CD4-positive, alpha-beta T cell treated with Interleukin-6 at 100 ng/mL for 8 hours (primary cell): ENCODE results near the gene PLSCR3.

Experiments used
- DNase-seq: peaks from one replicate; pipeline ENCODE4 v3.0.0-alpha.2; 2020; ENCODE audit warnings: mixed read lengths, low spot score

PLSCR3 gene

GRCh38 chr17:7426203-7426863 lies 32.0 kb upstream of the PLSCR3 start:
- no peak for DNase-seq

DNA sequence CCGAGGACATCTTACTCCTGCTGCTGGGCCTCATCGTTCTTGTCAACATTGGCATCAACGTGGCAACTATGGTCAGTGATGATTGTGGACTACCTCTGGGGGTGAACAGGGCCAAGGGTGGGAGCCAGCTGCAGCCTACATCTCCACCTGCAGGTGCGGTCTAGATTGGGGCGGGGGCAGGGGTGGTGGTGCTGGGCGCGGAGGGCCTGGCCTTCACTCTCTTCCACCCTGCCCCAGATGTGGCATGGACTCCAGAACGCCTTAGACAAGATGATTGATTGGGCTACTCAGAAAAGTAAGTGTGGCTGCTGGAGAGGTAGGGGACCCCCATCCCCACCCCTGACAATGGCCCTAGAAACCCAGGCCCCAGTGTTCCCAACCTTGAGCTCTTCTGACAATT lies 31.4 kb upstream of the PLSCR3 start:
- no peak for DNase-seq

DNA sequence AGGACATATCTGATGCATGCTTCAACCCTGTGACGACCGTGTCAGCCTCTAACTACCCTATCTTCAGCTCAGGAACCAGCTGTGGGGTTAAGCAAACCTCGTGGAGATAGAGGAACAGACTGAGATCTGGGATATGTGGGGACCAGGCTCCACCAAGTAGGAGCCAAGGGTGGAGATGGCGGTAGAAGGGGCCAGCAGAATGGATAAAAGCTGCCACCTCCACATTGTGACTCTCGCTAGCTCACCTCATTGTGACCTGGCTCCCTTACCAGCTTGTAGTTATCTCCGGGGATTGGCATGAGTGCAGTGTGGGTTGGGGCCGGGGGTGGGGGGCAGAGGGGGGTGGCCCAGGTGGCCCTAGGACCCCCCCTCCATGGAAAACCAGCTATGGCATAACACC lies 31.0 kb upstream of the PLSCR3 start, which contains the start of gene SPEM2:
TSS of gene SPEM2 (plus strand) at position 301 of the 400 bp plus-strand sequence. CDS start at position 374, 73 bp downstream.
- DNase-seq, result no peak

DNA sequence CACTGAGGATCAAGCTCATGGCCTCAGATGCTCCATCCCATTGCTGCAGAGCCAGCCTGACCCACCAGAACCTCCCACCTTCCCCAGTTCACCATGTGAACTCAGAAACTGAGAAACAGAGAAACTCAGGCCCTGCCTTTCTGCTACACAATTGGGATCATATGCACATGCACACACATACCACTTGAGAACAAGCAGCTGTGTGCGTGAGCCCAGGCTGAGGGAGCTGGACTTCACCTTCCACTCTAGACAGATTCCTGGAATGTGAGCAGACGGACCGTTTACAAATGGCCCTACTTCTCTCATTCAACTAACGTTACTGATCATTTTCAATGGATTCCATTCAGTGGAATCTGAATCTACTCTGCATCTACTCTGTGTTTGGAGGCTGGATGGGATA lies 29.4 kb upstream of the PLSCR3 start:
- no peak for DNase-seq

GRCh38 chr17:7421186-7421585 lies 26.9 kb upstream of the PLSCR3 start:
- no peak for DNase-seq

DNA sequence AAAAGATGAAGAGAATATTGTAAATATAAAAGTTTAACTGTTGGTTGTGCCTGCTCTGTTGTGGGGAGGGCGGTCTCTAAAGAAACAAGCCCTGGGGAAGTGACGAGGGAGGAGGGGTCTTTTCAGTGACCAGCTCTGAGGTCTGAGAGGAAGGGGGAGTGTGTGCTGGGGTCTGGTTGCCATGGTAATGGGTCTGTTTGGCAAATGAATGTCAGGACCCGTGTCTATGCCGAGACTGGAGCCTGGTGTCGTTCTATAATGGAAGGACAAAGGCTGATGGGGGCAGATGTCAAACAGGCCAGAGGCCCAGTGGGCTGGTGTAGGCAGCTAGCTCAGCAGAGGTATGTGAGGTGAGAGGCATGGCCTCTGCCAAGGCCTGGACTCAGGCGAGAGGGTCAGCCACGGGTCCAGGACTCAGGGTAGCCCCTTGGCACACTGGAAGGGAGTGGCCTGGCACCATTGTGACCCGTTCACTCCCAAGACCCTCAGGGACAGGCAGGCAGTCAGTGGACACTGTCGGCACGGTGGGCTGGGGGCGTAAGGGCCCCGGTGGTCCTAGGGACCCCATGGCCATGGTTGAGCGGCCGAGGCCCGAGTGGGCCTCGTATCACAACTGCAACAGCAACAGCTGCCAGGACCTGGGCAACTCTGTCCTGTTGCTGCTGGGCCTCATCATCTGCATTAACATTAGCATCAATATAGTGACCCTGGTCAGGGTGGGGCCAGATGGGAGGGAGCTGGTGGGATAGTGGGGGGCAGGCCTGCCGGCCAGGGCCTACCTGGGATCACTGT lies 25.7 kb upstream of the PLSCR3 start, which contains the start of gene SPEM1:
TSS of gene SPEM1 (plus strand) at position 506 of the 792 bp plus-strand sequence. CDS start at position 567, 61 bp downstream.
- no peak for DNase-seq

DNA sequence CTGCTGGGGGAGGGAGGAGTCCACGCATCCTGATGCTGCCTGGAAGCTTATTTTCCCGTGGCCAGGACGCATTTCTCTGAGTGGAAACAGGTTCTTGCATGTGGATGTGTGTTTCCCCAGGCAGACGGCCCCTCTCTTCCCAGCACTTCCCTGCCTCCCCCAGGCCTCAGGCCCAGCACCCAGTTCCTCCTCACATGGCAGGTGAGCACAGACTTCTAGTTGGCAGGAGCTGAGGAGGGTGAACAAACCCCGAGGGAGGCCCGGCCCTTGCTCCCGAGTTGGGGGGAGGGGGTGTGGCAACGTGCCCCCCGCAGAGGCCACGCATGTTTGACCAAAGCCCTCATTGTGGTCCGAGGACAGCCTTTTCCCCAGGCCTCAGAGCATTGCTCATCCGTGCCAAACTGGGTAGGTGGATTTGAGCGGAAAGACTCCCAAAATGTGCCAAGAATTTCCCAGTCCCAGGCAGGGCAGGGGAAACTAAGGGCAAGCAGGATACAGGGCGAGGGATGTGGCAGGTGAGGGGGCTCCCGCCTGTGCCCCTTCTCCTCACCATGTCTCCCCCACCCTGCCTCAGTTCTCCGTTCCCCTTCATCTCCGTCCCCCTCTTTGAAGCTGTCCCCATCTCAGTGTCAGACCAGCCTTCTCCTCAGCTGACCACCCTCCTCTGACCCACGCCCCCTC lies 24.3 kb upstream of the PLSCR3 start:
- no peak for DNase-seq

GRCh38 chr17:7417056-7417655 lies 22.8 kb upstream of the PLSCR3 start:
- no peak for DNase-seq

- no peak for DNase-seq
Measured at GRCh38 chr17:7416323-7416722, 22.0 kb upstream of the PLSCR3 start.

GRCh38 chr17:7415784-7416183 lies 21.5 kb upstream of the PLSCR3 start:
- no peak for DNase-seq

DNA sequence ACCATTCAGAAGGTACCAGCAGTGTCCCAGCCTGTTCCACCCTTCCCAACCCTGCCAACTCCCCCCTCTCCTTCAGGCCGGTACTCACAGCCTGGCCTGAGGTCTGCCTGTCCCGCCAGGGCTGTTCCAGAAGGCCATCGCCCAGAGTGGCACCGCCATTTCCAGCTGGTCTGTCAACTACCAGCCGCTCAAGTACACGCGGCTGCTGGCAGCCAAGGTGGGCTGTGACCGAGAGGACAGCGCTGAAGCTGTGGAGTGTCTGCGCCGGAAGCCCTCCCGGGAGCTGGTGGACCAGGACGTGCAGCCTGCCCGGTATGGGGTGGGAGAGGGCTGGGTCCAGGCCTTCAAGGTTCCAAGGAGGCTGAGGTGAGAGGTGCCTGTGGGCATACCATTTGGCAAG lies 20.5 kb upstream of the PLSCR3 start:
- DNase-seq, result no peak

DNA sequence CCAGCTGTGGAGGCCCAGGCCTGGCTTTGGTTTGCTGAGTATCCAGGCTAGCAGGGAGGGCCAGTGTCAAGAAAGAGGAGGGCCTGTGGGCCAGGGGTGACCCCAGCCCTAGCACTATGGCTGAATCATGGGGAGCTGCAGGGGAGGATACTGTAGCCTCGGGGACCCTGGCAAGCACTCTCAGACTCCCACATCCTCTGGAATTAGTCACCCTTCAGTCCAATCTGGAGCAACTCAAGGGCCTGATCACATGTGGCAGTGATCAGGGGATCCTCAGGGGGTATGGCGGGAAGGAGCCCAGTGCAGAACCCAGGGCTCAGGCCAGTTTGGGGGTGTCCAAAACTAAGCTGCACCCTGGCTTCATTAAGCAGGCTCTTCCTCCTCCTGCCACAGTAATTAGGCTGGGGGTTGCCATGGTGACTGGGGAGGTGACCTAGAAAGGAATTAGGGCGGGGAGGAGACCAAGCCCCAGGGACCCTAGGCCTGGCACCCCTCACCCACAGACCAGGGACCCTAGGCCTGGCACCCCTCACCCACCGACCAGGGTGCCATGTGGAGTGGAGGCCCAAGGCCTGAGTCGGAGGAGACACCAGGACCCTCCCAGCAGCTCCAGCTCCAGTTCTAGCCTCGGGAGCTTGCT lies 19.1 kb upstream of the PLSCR3 start:
- DNase-seq, result no peak

DNA sequence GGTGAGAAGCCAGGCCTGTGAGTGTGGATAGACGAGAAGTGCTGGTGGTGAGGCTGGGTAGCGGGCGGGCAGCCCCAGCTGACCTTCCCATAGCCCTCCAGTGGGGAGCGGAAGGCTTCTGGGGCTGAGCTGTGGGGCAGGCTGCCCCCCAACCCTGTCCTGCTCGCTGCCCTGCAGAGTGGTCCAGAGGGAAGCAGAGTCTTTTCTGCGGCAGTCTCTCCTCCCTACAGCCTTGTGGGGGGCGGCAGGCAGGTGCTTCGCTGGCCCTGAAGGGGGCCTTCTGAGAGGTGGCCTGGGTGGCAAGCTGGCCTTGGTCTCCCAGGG lies 17.1 kb upstream of the PLSCR3 start:
- DNase-seq, result no peak

DNA sequence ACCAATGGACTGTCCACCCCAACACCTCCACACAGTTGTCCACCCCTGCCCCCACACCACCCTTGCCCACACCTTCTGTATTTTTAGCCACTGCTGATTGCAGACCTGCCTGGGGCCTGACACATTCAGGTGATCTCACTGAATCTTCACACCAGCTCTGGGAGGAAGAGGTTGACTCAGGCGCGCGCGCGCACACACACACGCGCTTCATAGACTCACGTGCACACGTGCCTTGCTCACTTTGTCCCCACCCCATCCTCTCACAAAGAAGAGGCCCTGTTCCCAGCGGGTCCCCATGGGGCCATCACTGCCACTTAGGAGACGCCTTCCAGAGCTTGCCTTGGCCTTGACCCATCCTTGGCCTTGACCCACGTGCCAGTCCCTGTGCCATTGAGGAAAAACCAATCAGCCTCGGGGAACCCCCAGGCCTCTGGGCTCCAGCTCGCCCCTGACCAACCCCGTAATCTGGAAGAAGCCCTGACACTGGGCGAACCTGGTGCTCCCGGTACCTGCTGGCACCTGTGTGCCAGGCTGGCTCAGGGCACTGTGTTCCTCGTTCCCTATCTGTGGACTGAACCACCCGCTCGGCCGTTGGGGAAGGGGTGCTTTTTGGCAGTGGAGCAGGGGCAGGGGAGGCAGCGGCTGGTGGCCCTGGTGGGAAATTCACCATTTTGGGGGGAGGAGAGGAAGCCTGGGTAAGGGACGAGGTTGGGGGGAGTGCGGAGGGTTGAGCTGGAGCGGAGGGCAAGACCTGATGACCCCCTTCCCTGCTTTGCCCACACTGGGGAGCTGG lies 16.5 kb upstream of the PLSCR3 start:
- no peak for DNase-seq

DNA sequence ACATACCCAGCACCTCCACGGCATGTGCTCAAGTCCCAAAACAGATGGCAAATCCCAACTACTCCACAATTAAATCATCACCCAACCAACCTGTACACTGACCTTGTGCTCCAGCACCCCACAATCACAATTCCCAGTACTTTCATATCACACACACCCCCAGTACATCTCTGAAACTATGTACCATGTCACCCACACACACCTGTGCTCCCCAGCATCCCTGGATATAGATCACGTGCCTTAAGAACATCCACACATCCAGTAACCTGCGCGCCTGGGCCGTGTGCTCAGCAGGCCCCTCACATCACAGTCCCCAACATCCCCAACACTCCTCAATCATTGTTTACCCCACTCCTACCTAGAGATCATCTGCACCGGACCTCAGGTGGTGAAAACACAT lies 15.4 kb upstream of the PLSCR3 start:
- no peak for DNase-seq

GRCh38 chr17:7408863-7409262 lies 14.5 kb upstream of the PLSCR3 start:
- no peak for DNase-seq

DNA sequence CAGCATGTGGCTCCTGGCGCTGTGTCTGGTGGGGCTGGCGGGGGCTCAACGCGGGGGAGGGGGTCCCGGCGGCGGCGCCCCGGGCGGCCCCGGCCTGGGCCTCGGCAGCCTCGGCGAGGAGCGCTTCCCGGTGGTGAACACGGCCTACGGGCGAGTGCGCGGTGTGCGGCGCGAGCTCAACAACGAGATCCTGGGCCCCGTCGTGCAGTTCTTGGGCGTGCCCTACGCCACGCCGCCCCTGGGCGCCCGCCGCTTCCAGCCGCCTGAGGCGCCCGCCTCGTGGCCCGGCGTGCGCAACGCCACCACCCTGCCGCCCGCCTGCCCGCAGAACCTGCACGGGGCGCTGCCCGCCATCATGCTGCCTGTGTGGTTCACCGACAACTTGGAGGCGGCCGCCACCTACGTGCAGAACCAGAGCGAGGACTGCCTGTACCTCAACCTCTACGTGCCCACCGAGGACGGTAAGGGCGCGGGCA lies 14.0 kb upstream of the PLSCR3 start:
- peak; percentile 30 for DNase-seq

- no peak for DNase-seq
Measured at GRCh38 chr17:7407485-7408251, 13.3 kb upstream of the PLSCR3 start, which contains the start of gene NLGN2. Gene NLGN2, plus strand, starts transcription at chr17:7407845. Its CDS starts 411 bp downstream, at chr17:7408256.

DNA sequence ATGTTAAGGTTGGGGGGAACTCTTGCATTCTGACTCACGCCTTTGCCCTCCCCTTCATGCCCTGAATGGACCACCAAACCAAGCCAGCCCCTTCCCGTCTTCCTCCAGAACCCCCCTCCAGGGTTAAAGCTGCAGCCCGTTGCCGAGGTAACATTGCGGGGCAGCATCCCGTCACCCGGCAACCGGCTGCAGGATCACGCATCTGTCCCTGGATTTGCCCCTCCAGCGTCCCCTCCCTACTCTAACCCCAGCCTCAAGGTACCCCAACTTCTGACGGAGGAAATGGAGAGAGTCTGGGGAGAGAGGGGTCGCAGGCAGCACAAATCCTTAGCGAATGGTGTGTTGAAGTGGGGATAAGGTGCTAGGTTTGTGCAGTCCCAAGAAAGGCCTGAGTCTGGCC lies 12.8 kb upstream of the PLSCR3 start:
- DNase-seq, result no peak

DNA sequence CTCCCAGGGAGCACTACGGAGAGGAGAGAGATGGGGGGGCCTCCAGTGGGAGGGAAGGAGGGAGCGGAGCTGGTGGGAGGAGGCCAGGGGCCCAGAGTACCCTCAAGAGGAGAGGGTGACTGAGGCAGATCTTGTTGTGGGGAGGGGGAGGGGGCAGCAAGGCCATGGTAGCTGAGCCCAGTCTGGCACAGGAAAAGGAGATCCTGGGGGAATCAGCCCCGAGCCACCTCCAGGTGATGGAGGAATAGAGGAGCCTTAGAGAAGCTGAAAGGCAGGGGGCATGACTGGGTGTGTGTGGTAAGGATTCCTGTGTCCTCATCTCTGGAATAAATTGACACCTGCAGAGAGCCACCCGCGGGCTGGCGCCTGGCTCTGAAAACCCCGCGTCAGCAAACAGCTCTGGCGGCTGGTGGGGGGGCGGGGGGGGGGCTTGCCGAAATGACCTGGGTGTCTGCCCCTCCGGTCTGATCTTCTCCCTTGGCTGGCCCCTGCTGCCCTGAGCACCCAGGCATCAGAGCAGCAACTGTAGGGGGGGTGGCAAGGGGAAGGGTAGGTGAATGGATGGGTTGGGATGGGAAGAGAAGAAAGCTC lies 12.0 kb upstream of the PLSCR3 start:
- no peak for DNase-seq
